Nephron progenitor cell (in vitro differentiated cells): ENCODE measurements around the gene DCLK1.

Experiments
- DNase-seq: peaks from one replicate; pipeline ENCODE4 v3.0.0; 2021
- H3K27ac Mint-ChIP-seq: 2 replicates; pipeline ENCODE4 v1.8.0; 2021; ENCODE audit warnings: mild to moderate bottlenecking, moderate library complexity, mixed read lengths
- H3K27me3 Mint-ChIP-seq: 2 replicates; pipeline ENCODE4 v1.8.0; 2021; ENCODE audit warnings: mild to moderate bottlenecking, low read depth, mixed read lengths; ENCODE audit not compliant: poor library complexity
- H3K36me3 Mint-ChIP-seq: 2 replicates; pipeline ENCODE4 v1.8.0; 2021; ENCODE audit warnings: low read depth, mixed read lengths
- H3K4me1 Mint-ChIP-seq: 2 replicates; pipeline ENCODE4 v1.8.0; 2021; ENCODE audit warnings: mixed read lengths
- H3K4me3 Mint-ChIP-seq: 2 replicates; pipeline ENCODE4 v1.8.0; 2021; ENCODE audit warnings: mild to moderate bottlenecking, moderate library complexity, mixed read lengths
- H3K9me3 Mint-ChIP-seq: 2 replicates; pipeline ENCODE4 v1.8.0; 2021; ENCODE audit warnings: mild to moderate bottlenecking, moderate library complexity, mixed read lengths
- CTCF ChIP-seq: fragments of 200-600 bp; sonication (generic); IDR thresholded peaks from 2 replicates; pipeline ENCODE4 v1.5.0; 2021; ENCODE audit warnings: antibody characterized with exemption

The DCLK1 gene

GRCh38 chr13:35964011-35964862 is 166.9 kb downstream of the DCLK1 start:
- TF ChIP-seq CTCF = no peak
- Mint-ChIP-seq H3K4me1 (peaks cover 3% of the 10 kb centered on the region), H3K27ac (no peak overlapping the region)

GRCh38 chr13:35961461-35962220 is 169.5 kb downstream of the DCLK1 start:
- peaks cover 9% of the 10 kb centered on the region for H3K9me3 Mint-ChIP-seq
- no peak overlapping the region for H3K4me3 Mint-ChIP-seq
- no peak for DNase-seq
- H3K4me1 Mint-ChIP-seq = peaks cover 6% of the 10 kb centered on the region
- H3K27ac Mint-ChIP-seq = no peak overlapping the region
- TF ChIP-seq CTCF = no peak
- peaks cover 5% of the 10 kb centered on the region for H3K36me3 Mint-ChIP-seq
- no peaks in the 10 kb centered on the region for H3K27me3 Mint-ChIP-seq

More at GRCh38 chr13:35964011-35964862, 166.9 kb downstream of the DCLK1 start:
- H3K27me3 Mint-ChIP-seq = peaks cover under 1% of the 10 kb centered on the region
- no peak for DNase-seq
- H3K36me3 Mint-ChIP-seq = peaks cover 5% of the 10 kb centered on the region
- H3K4me3 Mint-ChIP-seq = no peak overlapping the region
- H3K9me3 Mint-ChIP-seq = peaks cover 26% of the 10 kb centered on the region

GRCh38 chr13:35961002-35961401 is 170.2 kb downstream of the DCLK1 start:
- Mint-ChIP-seq H3K4me3 (no peak overlapping the region), H3K4me1 (peaks cover 6% of the 10 kb centered on the region), H3K27ac (no peak overlapping the region), H3K9me3 (peaks cover 5% of the 10 kb centered on the region), H3K36me3 (peaks cover 5% of the 10 kb centered on the region), H3K27me3 (no peaks in the 10 kb centered on the region)
- no peak for DNase-seq
- TF ChIP-seq CTCF = no peak

DNA sequence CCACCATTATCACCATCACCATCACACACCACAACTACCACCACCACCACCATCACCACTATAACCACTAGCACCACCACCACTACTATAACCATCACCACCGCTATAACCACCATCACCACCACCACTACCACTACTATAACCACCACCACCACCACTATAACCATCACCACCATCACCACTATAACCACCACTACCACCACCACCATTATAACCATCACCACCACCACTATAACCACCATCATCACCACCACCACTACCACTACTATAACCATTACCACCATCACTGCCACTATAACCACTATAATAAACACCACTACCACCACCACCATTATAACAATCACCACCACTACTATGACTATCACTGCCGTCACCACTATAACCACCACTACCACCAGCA is 173.2 kb downstream of the DCLK1 start:
- Mint-ChIP-seq H3K27me3 (no peaks in the 10 kb centered on the region), H3K9me3 (no peaks in the 10 kb centered on the region), H3K4me1 (peaks cover 12% of the 10 kb centered on the region), H3K4me3 (no peak overlapping the region), H3K36me3 (no peaks in the 10 kb centered on the region), H3K27ac (no peak overlapping the region)
- no peak for DNase-seq
- TF ChIP-seq CTCF = no peak

- TF ChIP-seq CTCF = no peak
- peaks cover 12% of the 10 kb centered on the region for H3K4me1 Mint-ChIP-seq
- H3K27me3 Mint-ChIP-seq = no peaks in the 10 kb centered on the region
- no peak overlapping the region for H3K27ac Mint-ChIP-seq
- H3K9me3 Mint-ChIP-seq = no peaks in the 10 kb centered on the region
- no peaks in the 10 kb centered on the region for H3K36me3 Mint-ChIP-seq
- no peak overlapping the region for H3K4me3 Mint-ChIP-seq
- DNase-seq = no peak
Measured at GRCh38 chr13:35957241-35957731, 173.9 kb downstream of the DCLK1 start.
